ENCODE measurements around the gene FMR1NB. TPM values are rescaled to one million over a fixed set of nuclear protein-coding genes. Genes with fewer than 3 reads are reported as not detected.

Gene FMR1NB
- total and polyA plus RNA-seq, 9 of the 15 experiments (the other 6 are each of a cell fraction or from before 2014, with no cell fraction given) = 2.3 to 13.2 (median 5.1) TPM

- no peak for TF ChIP-seq PYGO2 (tag; IDR thresholded peaks at IDR 0.05)
- no peak for TF ChIP-seq PHB (CRISPR knock-in tag; IDR thresholded peaks at IDR 0.05)
- TF ChIP-seq POLR2AphosphoS5 (IDR thresholded peaks at IDR 0.05; ENCODE audit: control insufficient read depth, insufficient read depth, low read depth, low read length) = no peak
- no peak for TF ChIP-seq RFX5 (IDR thresholded peaks at IDR 0.05; ENCODE audit: low read depth, low read length)
- TF ChIP-seq, protein P1, sequence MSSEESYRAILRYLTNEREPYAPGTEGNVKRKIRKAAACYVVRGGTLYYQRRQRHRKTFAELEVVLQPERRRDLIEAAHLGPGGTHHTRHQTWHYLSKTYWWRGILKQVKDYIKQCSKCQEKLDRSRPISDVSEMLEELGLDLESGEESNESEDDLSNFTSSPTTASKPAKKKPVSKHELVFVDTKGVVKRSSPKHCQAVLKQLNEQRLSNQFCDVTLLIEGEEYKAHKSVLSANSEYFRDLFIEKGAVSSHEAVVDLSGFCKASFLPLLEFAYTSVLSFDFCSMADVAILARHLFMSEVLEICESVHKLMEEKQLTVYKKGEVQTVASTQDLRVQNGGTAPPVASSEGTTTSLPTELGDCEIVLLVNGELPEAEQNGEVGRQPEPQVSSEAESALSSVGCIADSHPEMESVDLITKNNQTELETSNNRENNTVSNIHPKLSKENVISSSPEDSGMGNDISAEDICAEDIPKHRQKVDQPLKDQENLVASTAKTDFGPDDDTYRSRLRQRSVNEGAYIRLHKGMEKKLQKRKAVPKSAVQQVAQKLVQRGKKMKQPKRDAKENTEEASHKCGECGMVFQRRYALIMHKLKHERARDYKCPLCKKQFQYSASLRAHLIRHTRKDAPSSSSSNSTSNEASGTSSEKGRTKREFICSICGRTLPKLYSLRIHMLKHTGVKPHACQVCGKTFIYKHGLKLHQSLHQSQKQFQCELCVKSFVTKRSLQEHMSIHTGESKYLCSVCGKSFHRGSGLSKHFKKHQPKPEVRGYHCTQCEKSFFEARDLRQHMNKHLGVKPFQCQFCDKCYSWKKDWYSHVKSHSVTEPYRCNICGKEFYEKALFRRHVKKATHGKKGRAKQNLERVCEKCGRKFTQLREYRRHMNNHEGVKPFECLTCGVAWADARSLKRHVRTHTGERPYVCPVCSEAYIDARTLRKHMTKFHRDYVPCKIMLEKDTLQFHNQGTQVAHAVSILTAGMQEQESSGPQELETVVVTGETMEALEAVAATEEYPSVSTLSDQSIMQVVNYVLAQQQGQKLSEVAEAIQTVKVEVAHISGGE (CRISPR knock-in tag; IDR thresholded peaks at IDR 0.05) = no peak
- TF ChIP-seq POLR2H (tag; IDR thresholded peaks at IDR 0.05; ENCODE audit: low read depth) = no peak
- no peak for TF ChIP-seq DPF2 (IDR thresholded peaks at IDR 0.05)
- no peak for TF ChIP-seq ZNF830 (CRISPR knock-in tag; IDR thresholded peaks at IDR 0.05)
- no peak for TF ChIP-seq MEF2D (tag; conservative IDR thresholded peaks at IDR 0.05; ENCODE audit: low read depth)
- no peak for TF ChIP-seq ZNF12 (CRISPR knock-in tag; IDR thresholded peaks at IDR 0.05)
- no peak for TF ChIP-seq GTF2A2 (tag; IDR thresholded peaks at IDR 0.05)
Observed at GRCh38 chrX:147958291-147958690, 22.8 kb upstream of the FMR1NB start (continued).
